HepG2 (cell line): Measurements from ENCODE around the gene METTL14. TPM values are rescaled to one million over a fixed set of nuclear protein-coding genes. Genes with fewer than 3 reads are reported as not detected.
A peak's percentile ranks its signal among the peaks of the same experiment; 100 is the strongest.

Experiments used
- DR1 ChIP-seq: sonication (generic); formaldehyde crosslinking; IDR thresholded peaks from 2 replicates; pipeline ENCODE4 v1.8.0; 2021; ENCODE audit warnings: mild to moderate bottlenecking, missing genetic modification reagents, inconsistent platforms
- EP300 ChIP-seq, 3 experiments: sonication (generic) in 1 of 3; formaldehyde crosslinking in 1 of 3; IDR thresholded peaks; 2 replicates each; pipeline versions ENCODE4 v1.5.1 to v1.6.1; 2011 to 2020; ENCODE audit warnings: low read depth in 2 of 3, low read length in 2 of 3, borderline replicate concordance in 1 of 3, improper control_type of control experiment in 1 of 3, mild to moderate bottlenecking in 1 of 3, missing genetic modification reagents in 1 of 3, moderate library complexity in 1 of 3
- FOXK1 ChIP-seq: sonication (generic); formaldehyde crosslinking; IDR thresholded peaks from 2 replicates; pipeline ENCODE4 v1.4.0; 2020; ENCODE audit warnings: low read depth, missing genetic modification reagents, borderline replicate concordance
- HNF4A ChIP-seq: sonication (generic); formaldehyde crosslinking; IDR thresholded peaks from 2 replicates; pipeline ENCODE4 v1.4.0; 2020; ENCODE audit warnings: missing genetic modification reagents
- HNRNPUL1 ChIP-seq: fragments of 200-400 bp; formaldehyde crosslinking; IDR thresholded peaks from 2 replicates; pipeline ENCODE4 v1.6.1; 2017; ENCODE audit warnings: low read depth, mild to moderate bottlenecking, low read length, moderate library complexity
- KDM4B ChIP-seq: sonication (generic); formaldehyde crosslinking; IDR thresholded peaks from 2 replicates; pipeline ENCODE4 v1.4.0; 2020; ENCODE audit warnings: missing genetic modification reagents
- MYNN ChIP-seq: sonication (generic); formaldehyde crosslinking; IDR thresholded peaks from 2 replicates; pipeline ENCODE4 v1.4.0; 2020; ENCODE audit warnings: mild to moderate bottlenecking, low read depth, missing genetic modification reagents
- POLR2A ChIP-seq, 2 experiments: IDR thresholded peaks; 2 replicates each; pipeline ENCODE4 v1.6.1; 2011; ENCODE audit warnings: low read depth in 2 of 2, low read length in 2 of 2, mild to moderate bottlenecking in 1 of 2, moderate library complexity in 1 of 2; ENCODE audit not compliant: insufficient read depth in 1 of 2
- RAD21 ChIP-seq: fragments of 450-650 bp; formaldehyde crosslinking; IDR thresholded peaks from 2 replicates; pipeline ENCODE4 v1.5.0; 2020; ENCODE audit warnings: mild to moderate bottlenecking
- ZIK1 ChIP-seq: sonication (generic); formaldehyde crosslinking; IDR thresholded peaks from 2 replicates; pipeline ENCODE4 v1.5.0; 2020; ENCODE audit warnings: mild to moderate bottlenecking, low read depth, missing genetic modification reagents, borderline replicate concordance
- ZKSCAN1 ChIP-seq: fragments of 150-350 bp; IDR thresholded peaks from 2 replicates; pipeline ENCODE4 v1.6.1; 2014; ENCODE audit warnings: low read length
- ZNF274 ChIP-seq: sonication (generic); formaldehyde crosslinking; IDR thresholded peaks from 2 replicates; pipeline ENCODE4 v1.5.1; 2020; ENCODE audit warnings: mild to moderate bottlenecking, missing genetic modification reagents
- ZNF652 ChIP-seq: IDR thresholded peaks from 2 replicates; pipeline ENCODE4 v1.6.1; 2016; ENCODE audit warnings: low read depth, borderline replicate concordance
- ZNF816 ChIP-seq: sonication (generic); formaldehyde crosslinking; IDR thresholded peaks from 2 replicates; pipeline ENCODE4 v1.8.0; 2022; ENCODE audit warnings: missing genetic modification reagents, mild to moderate bottlenecking, borderline replicate concordance
- ZNF83 ChIP-seq: sonication (generic); formaldehyde crosslinking; IDR thresholded peaks from 2 replicates; pipeline ENCODE4 v1.4.0; 2020; ENCODE audit warnings: missing genetic modification reagents, mild to moderate bottlenecking, borderline replicate concordance
- polyA plus RNA-seq, 8 experiments: library from polyadenylated mRNA; depleted of rRNA in 3 of 8; stranded (reverse) in 7 of 8; unstranded in 1 of 8; fragments of >200 nt; fragmentation: Illumina TruSeq in 4 of 8; extraction: Trizol in 4 of 8; gene quantifications; 2 replicates each; pipeline versions ENCODE4 v1.2.1 to v1.2.3, GENCODE V29; 2011 to 2016; ENCODE audit warnings: low read depth in 4 of 8, missing spikeins in 1 of 8, mixed read lengths in 1 of 8; ENCODE audit not compliant: insufficient read depth in 1 of 8
- total RNA-seq, 5 experiments: library from RNA; depleted of rRNA; stranded (reverse); fragments of >200 nt; fragmentation: Illumina TruSeq; extraction: Trizol; gene quantifications; 2 replicates each; pipeline ENCODE4 v1.2.3, GENCODE V29; 2016; ENCODE audit warnings: low read depth in 1 of 5
- TF ChIP-seq, protein P1 (sequence below): sonication (generic); formaldehyde crosslinking; IDR thresholded peaks from 2 replicates; pipeline ENCODE4 v1.8.1; 2022; ENCODE audit warnings: low read depth, mild to moderate bottlenecking, missing genetic modification reagents
- TF ChIP-seq, protein P2 (sequence below): sonication (generic); formaldehyde crosslinking; IDR thresholded peaks from 2 replicates; pipeline ENCODE4 v1.5.0; 2020; ENCODE audit warnings: mild to moderate bottlenecking, low read depth, missing genetic modification reagents, borderline replicate concordance
- TF ChIP-seq, protein P3 (sequence below): sonication (generic); formaldehyde crosslinking; IDR thresholded peaks from 2 replicates; pipeline ENCODE4 v1.8.0; 2022; ENCODE audit warnings: mild to moderate bottlenecking, missing genetic modification reagents, moderate library complexity
- TF ChIP-seq, protein P4 (sequence below): IDR thresholded peaks from 2 replicates; pipeline ENCODE4 v1.6.1; 2016
- TF ChIP-seq, protein P5 (sequence below): sonication (generic); formaldehyde crosslinking; conservative IDR thresholded peaks from 2 replicates; pipeline ENCODE4 v1.8.0; 2022; ENCODE audit warnings: missing genetic modification reagents
- TF ChIP-seq, protein P6 (sequence below): sonication (generic); formaldehyde crosslinking; IDR thresholded peaks from 2 replicates; pipeline ENCODE4 v1.8.1; 2023; ENCODE audit warnings: missing genetic modification reagents, inconsistent platforms, borderline replicate concordance

METTL14 gene
- total and polyA plus RNA-seq, 2 of the 13 experiments (the other 11 are each of a cell fraction or from before 2014, with no cell fraction given), result 11.6 to 44.9 TPM

DNA sequence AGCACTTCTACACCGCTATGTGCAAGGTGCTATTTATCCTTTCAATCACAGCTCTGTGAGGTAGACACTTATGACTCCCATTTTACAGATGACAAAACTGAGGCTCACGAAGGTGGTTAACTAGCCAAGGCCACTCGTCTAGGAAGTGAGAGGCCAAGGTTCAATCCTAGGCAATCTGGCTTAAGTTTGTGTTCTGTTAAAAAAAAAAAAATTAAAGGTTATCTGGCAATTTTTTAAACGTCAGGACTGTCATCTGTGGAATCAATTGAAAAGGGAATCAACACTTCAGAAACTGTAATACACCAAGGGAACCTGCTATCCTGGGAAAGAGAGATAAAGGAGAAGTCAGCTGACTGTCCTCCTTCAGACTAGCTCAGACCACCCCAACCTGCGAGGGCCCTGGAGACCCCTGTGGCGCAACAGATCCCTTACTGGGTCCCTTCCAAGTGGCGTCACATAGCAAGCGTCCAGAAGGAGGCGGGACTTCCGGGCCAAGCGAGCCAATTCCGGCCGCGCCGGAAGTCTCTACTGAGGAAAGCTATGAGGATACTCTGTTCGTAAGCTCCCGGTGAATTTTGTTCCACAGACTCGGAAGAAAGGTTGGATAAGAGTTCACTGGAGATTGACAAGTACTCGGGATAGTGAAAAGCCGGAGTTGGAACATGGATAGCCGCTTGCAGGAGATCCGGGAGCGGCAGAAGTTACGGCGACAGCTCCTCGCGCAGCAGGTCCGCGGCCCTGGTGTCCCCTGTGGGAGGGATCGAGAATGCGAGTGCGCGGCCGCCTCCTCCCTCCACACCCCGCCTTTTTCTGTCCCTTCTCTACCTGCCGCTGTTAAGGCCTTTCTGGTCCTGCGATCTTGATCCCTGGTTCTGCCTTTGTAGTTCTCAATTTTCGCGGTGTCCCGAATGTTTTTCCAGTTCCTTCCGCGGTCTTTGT, at the start of gene METTL14 (continued):
- TF ChIP-seq, protein P1, sequence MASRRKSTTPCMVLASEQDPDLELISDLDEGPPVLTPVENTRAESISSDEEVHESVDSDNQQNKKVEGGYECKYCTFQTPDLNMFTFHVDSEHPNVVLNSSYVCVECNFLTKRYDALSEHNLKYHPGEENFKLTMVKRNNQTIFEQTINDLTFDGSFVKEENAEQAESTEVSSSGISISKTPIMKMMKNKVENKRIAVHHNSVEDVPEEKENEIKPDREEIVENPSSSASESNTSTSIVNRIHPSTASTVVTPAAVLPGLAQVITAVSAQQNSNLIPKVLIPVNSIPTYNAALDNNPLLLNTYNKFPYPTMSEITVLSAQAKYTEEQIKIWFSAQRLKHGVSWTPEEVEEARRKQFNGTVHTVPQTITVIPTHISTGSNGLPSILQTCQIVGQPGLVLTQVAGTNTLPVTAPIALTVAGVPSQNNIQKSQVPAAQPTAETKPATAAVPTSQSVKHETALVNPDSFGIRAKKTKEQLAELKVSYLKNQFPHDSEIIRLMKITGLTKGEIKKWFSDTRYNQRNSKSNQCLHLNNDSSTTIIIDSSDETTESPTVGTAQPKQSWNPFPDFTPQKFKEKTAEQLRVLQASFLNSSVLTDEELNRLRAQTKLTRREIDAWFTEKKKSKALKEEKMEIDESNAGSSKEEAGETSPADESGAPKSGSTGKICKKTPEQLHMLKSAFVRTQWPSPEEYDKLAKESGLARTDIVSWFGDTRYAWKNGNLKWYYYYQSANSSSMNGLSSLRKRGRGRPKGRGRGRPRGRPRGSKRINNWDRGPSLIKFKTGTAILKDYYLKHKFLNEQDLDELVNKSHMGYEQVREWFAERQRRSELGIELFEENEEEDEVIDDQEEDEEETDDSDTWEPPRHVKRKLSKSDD (CRISPR knock-in tag), result no peak
- TF ChIP-seq HNRNPUL1, result no peak
- TF ChIP-seq MYNN, result no peak
- TF ChIP-seq, protein P2, sequence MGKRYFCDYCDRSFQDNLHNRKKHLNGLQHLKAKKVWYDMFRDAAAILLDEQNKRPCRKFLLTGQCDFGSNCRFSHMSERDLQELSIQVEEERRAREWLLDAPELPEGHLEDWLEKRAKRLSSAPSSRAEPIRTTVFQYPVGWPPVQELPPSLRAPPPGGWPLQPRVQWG (CRISPR knock-in tag), result 0 out of 2 replicates have a peak, but pooled peaks have one; percentile 43
- TF ChIP-seq, protein P3, sequence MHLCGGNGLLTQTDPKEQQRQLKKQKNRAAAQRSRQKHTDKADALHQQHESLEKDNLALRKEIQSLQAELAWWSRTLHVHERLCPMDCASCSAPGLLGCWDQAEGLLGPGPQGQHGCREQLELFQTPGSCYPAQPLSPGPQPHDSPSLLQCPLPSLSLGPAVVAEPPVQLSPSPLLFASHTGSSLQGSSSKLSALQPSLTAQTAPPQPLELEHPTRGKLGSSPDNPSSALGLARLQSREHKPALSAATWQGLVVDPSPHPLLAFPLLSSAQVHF (CRISPR knock-in tag), result no peak
- 0 out of 2 replicates have a peak, but pooled peaks have one; percentile 20 for TF ChIP-seq RAD21 (CRISPR knock-in tag)
- TF ChIP-seq FOXK1 (CRISPR knock-in tag), result peak; percentile 67; the same call in 1 of the 2 replicates
- no peak for TF ChIP-seq KDM4B (CRISPR knock-in tag)
- TF ChIP-seq, protein P4, sequence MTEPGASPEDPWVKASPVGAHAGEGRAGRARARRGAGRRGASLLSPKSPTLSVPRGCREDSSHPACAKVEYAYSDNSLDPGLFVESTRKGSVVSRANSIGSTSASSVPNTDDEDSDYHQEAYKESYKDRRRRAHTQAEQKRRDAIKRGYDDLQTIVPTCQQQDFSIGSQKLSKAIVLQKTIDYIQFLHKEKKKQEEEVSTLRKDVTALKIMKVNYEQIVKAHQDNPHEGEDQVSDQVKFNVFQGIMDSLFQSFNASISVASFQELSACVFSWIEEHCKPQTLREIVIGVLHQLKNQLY (CRISPR knock-in tag), result no peak
- TF ChIP-seq ZNF816 (CRISPR knock-in tag), result 0 out of 2 replicates have a peak, but pooled peaks have one; percentile 70
- peak; percentile 74 to 89 for TF ChIP-seq POLR2A (IDR thresholded peaks at IDR 0.05; ENCODE audit: insufficient read depth in 1 of 2, low read depth in 2 of 2, low read length in 2 of 2)
- TF ChIP-seq ZNF652 (CRISPR knock-in tag), result no peak
- TF ChIP-seq, protein P5, sequence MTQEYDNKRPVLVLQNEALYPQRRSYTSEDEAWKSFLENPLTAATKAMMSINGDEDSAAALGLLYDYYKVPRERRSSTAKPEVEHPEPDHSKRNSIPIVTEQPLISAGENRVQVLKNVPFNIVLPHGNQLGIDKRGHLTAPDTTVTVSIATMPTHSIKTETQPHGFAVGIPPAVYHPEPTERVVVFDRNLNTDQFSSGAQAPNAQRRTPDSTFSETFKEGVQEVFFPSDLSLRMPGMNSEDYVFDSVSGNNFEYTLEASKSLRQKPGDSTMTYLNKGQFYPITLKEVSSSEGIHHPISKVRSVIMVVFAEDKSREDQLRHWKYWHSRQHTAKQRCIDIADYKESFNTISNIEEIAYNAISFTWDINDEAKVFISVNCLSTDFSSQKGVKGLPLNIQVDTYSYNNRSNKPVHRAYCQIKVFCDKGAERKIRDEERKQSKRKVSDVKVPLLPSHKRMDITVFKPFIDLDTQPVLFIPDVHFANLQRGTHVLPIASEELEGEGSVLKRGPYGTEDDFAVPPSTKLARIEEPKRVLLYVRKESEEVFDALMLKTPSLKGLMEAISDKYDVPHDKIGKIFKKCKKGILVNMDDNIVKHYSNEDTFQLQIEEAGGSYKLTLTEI (CRISPR knock-in tag), result no peak
- no peak for TF ChIP-seq DR1 (CRISPR knock-in tag)
- TF ChIP-seq, protein P6, sequence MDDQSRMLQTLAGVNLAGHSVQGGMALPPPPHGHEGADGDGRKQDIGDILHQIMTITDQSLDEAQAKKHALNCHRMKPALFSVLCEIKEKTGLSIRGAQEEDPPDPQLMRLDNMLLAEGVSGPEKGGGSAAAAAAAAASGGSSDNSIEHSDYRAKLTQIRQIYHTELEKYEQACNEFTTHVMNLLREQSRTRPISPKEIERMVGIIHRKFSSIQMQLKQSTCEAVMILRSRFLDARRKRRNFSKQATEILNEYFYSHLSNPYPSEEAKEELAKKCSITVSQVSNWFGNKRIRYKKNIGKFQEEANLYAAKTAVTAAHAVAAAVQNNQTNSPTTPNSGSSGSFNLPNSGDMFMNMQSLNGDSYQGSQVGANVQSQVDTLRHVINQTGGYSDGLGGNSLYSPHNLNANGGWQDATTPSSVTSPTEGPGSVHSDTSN (CRISPR knock-in tag), result no peak
- no peak for TF ChIP-seq ZKSCAN1
- peak; percentile 39; the same call in 1 of the 2 replicates for TF ChIP-seq ZNF274 (CRISPR knock-in tag)
- no peak for TF ChIP-seq EP300 (IDR thresholded peaks at IDR 0.05; ENCODE audit: low read depth in 2 of 2, low read length in 2 of 2)
- TF ChIP-seq EP300 (CRISPR knock-in tag; IDR thresholded peaks at IDR 0.05; ENCODE audit: borderline replicate concordance), result no peak
- TF ChIP-seq HNF4A (CRISPR knock-in tag), result no peak
- TF ChIP-seq ZIK1 (CRISPR knock-in tag), result no peak
- TF ChIP-seq ZNF83 (CRISPR knock-in tag), result no peak
